Tibial artery (tissue), 4 donors: Measurements from ENCODE around the gene KDM8.

Experiments
- DNase-seq, 2 donors: peaks; one replicate each; pipeline ENCODE4 v3.0.0-alpha.2; 2019
- H3K27ac ChIP-seq, 2 donors: fragments of 200-600 bp; sonication (generic) in 1 of 2; 1 replicate in 1 of 2; 2 replicates in 1 of 2; pipeline ENCODE4 v1.5.1; 2018 to 2019; ENCODE audit warnings: mild to moderate bottlenecking in 1 of 2
- H3K27me3 ChIP-seq, 2 donors: fragments of 200-600 bp; sonication (generic) in 1 of 2; one replicate each; pipeline versions ENCODE4 v1.5.1 to v1.6.0; 2016 to 2019
- H3K36me3 ChIP-seq, 3 donors: fragments of 200-600 bp; sonication (generic) in 2 of 3; one replicate each; pipeline ENCODE4 v1.5.1; 2016 to 2019; ENCODE audit warnings: mild to moderate bottlenecking in 2 of 3
- H3K4me1 ChIP-seq, 4 donors: fragments of 200-600 bp; sonication (generic) in 2 of 4; 1 replicate in 3 of 4; 2 replicates in 1 of 4; pipeline ENCODE4 v1.5.1; 2016 to 2019
- H3K4me3 ChIP-seq, 2 donors: fragments of 200-600 bp; sonication (generic) in 1 of 2; 1 replicate in 1 of 2; 2 replicates in 1 of 2; pipeline ENCODE4 v1.5.1; 2018 to 2019; ENCODE audit warnings: mild to moderate bottlenecking in 2 of 2
- H3K9me3 ChIP-seq, 3 donors: fragments of 200-600 bp; sonication (generic) in 1 of 3; one replicate each; pipeline ENCODE4 v1.5.1; 2016 to 2019
- intact Hi-C: fragments of 100-400 bp; cut with DNase I; formaldehyde crosslinking; loops from one replicate; pipeline ENCODE4 v1.15.0; 2023; ENCODE audit warnings: low total_unique reads
- TF ChIP-seq, protein P1 (sequence below), 2 experiments: fragments of 200-600 bp in 1 of 2; fragments of 450-650 bp in 1 of 2; IDR thresholded peaks; one replicate each; pipeline ENCODE4 v1.5.1; 2017 to 2019; ENCODE audit warnings: antibody characterized with exemption in 2 of 2, mild to moderate bottlenecking in 1 of 2, moderate library complexity in 1 of 2

Gene KDM8

GRCh38 chr16:27211026-27211425, 7.7 kb downstream of the KDM8 start:
- Histone ChIP-seq H3K27ac (no peak overlapping the region), H3K9me3 (no peaks in the 10 kb centered on the region), H3K4me1 (no peaks in the 10 kb centered on the region), H3K27me3 (no peaks in the 10 kb centered on the region), H3K4me3 (no peak overlapping the region), H3K36me3 (peaks cover 9 to 59% (median 30%) of the 10 kb centered on the region in 3 donors)
- TF ChIP-seq, protein P1, sequence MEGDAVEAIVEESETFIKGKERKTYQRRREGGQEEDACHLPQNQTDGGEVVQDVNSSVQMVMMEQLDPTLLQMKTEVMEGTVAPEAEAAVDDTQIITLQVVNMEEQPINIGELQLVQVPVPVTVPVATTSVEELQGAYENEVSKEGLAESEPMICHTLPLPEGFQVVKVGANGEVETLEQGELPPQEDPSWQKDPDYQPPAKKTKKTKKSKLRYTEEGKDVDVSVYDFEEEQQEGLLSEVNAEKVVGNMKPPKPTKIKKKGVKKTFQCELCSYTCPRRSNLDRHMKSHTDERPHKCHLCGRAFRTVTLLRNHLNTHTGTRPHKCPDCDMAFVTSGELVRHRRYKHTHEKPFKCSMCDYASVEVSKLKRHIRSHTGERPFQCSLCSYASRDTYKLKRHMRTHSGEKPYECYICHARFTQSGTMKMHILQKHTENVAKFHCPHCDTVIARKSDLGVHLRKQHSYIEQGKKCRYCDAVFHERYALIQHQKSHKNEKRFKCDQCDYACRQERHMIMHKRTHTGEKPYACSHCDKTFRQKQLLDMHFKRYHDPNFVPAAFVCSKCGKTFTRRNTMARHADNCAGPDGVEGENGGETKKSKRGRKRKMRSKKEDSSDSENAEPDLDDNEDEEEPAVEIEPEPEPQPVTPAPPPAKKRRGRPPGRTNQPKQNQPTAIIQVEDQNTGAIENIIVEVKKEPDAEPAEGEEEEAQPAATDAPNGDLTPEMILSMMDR (IDR thresholded peaks at IDR 0.05), result no peak
- intact Hi-C loops, result no loop called here
- no peak for DNase-seq

DNA sequence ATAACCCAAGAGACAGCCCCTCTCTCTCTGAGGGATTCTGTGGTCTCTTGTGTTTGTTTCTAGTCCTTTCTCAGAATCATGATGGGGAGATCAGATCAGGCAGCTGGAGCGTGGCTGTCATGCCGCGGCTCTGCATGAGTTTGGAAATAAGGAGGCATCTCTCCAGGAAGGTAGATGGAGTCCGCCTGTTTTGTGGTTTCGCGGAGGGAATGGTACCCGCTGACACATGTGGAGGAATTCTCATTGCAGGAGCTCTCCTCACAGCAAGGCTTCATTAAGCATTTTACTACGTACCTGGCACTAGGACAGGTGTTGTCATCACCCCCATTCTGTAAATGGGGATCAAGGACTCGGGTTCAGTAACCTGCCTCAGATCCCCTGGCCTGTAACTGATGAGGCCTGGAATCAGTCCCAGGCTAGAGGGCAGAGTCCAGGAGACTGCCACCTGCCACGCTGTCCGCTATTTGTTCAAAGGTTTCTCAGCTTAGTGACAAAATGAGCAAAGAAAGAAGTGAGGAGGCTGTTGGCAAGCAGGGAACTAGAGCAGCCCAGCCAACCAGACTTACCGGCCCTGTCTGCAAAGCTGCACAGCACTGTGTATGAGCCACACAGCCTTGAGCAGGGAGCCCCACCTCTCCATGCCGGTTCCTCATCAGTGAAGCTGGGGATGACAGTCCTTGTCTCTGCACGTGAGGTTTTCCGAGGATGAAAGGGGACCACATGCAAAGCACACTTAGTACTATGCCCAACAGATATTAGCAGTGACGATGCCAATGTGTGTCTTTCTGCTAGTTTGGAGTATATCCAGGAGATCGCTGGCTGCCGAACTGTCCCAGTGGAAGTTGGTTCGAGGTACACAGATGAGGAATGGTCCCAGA, 11.0 kb downstream of the KDM8 start:
- intact Hi-C loops, result no loop called here
- no peak for DNase-seq

DNA sequence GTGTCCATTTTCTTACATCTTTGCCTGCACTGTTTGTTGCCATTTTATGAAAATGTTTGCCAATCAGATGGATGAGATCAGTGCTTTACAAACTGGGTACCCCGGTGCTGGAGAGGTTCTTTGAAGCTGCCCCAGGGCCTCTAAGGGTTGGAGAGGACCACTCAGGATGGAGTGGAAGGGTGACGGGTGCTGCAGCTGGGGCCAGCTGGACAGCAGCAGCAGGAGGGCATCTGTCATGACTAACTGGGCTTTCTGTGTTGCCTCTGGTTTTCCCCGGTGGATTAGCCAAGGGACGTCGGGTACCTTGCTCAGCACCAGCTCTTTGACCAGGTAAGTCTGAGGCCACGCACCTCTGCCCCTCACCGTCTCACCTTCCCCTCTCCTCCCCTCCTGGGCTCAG, 12.3 kb downstream of the KDM8 start:
- peaks cover 0 to 4% (median 0%) of the 10 kb centered on the region in 4 donors for H3K4me1 ChIP-seq
- no peak for DNase-seq
- no peaks in the 10 kb centered on the region for H3K9me3 ChIP-seq
- H3K27ac ChIP-seq, result no peak overlapping the region
- H3K36me3 ChIP-seq, result peaks cover 1 to 77% (median 26%) of the 10 kb centered on the region in 3 donors
- H3K27me3 ChIP-seq, result no peaks in the 10 kb centered on the region
- H3K4me3 ChIP-seq, result no peak overlapping the region
- intact Hi-C loops, result no loop called here
- TF ChIP-seq, protein P1 (IDR thresholded peaks at IDR 0.05), result no peak

More for the DNA sequence above, 11.0 kb downstream of the KDM8 start:
- H3K9me3 ChIP-seq, result no peaks in the 10 kb centered on the region
- no peaks in the 10 kb centered on the region for H3K27me3 ChIP-seq
- no peak overlapping the region for H3K27ac ChIP-seq
- TF ChIP-seq, protein P1 (IDR thresholded peaks at IDR 0.05), result no peak
- H3K36me3 ChIP-seq, result peaks cover 9 to 82% (median 35%) of the 10 kb centered on the region in 3 donors
- no peak overlapping the region for H3K4me3 ChIP-seq
- H3K4me1 ChIP-seq, result peaks cover 0 to 4% (median 0%) of the 10 kb centered on the region in 4 donors

- intact Hi-C loops, result no loop called here
- H3K4me1 ChIP-seq, result peaks cover 0 to 4% (median 0%) of the 10 kb centered on the region in 4 donors
- H3K4me3 ChIP-seq, result no peak overlapping the region
- TF ChIP-seq, protein P1 (IDR thresholded peaks at IDR 0.05), result no peak
- H3K27me3 ChIP-seq, result no peaks in the 10 kb centered on the region
- H3K36me3 ChIP-seq, result peaks cover 0 to 76% (median 19%) of the 10 kb centered on the region in 3 donors
- peak overlapping the region; percentile 37 to 42 for H3K27ac ChIP-seq
- DNase-seq, result no peak
- H3K9me3 ChIP-seq, result no peaks in the 10 kb centered on the region
These were observed 13.1 kb downstream of the KDM8 start for GRCh38 chr16:27216297-27216885.

GRCh38 chr16:27217256-27217655, 13.9 kb downstream of the KDM8 start:
- H3K4me1 ChIP-seq, result peaks cover 0 to 4% (median 0%) of the 10 kb centered on the region in 4 donors
- peak overlapping the region in 1 of 2 donors; percentile 22 for H3K4me3 ChIP-seq
- peaks cover 0 to 67% (median 19%) of the 10 kb centered on the region in 3 donors for H3K36me3 ChIP-seq
- TF ChIP-seq, protein P1 (IDR thresholded peaks at IDR 0.05), result no peak
- intact Hi-C loops, result no loop called here
- H3K9me3 ChIP-seq, result no peaks in the 10 kb centered on the region
- H3K27me3 ChIP-seq, result no peaks in the 10 kb centered on the region
- peak overlapping the region; percentile 37 to 42 for H3K27ac ChIP-seq
- DNase-seq, result no peak
